Stomach (tissue), 9 donors: ENCODE data around the gene LRIF1. TPM values are rescaled to one million over a fixed set of nuclear protein-coding genes. Genes with fewer than 3 reads are reported as not detected.

Experiments used
- DNase-seq, 2 donors: peaks; one replicate each; pipeline versions ENCODE4 v3.0.0 to v3.0.0-alpha.2; 2013 to 2019
- H3K27ac ChIP-seq, 5 donors: fragments of 200-600 bp in 4 of 5; sonication (generic) in 4 of 5; one replicate each; pipeline ENCODE4 v1.5.1; 2013 to 2019; ENCODE audit warnings: mild to moderate bottlenecking in 1 of 5, moderate library complexity in 1 of 5
- H3K27me3 ChIP-seq, 3 donors: fragments of 200-600 bp; sonication (generic); one replicate each; pipeline ENCODE4 v1.5.1; 2017 to 2019; ENCODE audit warnings: mixed run types in 1 of 3
- H3K36me3 ChIP-seq, 4 donors: fragments of 200-600 bp; sonication (generic); 1 replicate in 3 of 4; 2 replicates in 1 of 4; pipeline ENCODE4 v1.5.1; 2016 to 2019
- H3K4me1 ChIP-seq, 4 donors: fragments of 200-600 bp; sonication (generic); one replicate each; pipeline ENCODE4 v1.5.1; 2016 to 2019
- H3K4me3 ChIP-seq, 4 donors: fragments of 200-600 bp; sonication (generic) in 3 of 4; one replicate each; pipeline ENCODE4 v1.5.1; 2016 to 2019; ENCODE audit warnings: mild to moderate bottlenecking in 1 of 4
- H3K9me3 ChIP-seq, 4 donors: fragments of 200-600 bp; sonication (generic); one replicate each; pipeline ENCODE4 v1.5.1; 2016 to 2019
- EP300 ChIP-seq: sonication (generic); formaldehyde crosslinking; IDR thresholded peaks from one replicate; pipeline ENCODE4 v1.6.1; 2017; ENCODE audit warnings: antibody characterized with exemption
- POLR2A ChIP-seq, 4 donors: fragments of 450-650 bp; IDR thresholded peaks; one replicate each; pipeline ENCODE4 v1.6.1; 2016; ENCODE audit warnings: antibody characterized with exemption in 4 of 4, control low read depth in 2 of 4, mild to moderate bottlenecking in 1 of 4, moderate library complexity in 1 of 4
- POLR2AphosphoS5 ChIP-seq, 3 donors: sonication (generic); formaldehyde crosslinking; IDR thresholded peaks; one replicate each; pipeline ENCODE4 v1.6.1; 2016; ENCODE audit warnings: antibody characterized with exemption in 3 of 3
- WGBS, 5 donors: extraction: QIAGEN DNeasy Blood & Tissue Kit in 3 of 5; methylation state at CpG; one replicate each; pipeline versions ENCODE4 v1.1.5 to v1.1.7; 2013 to 2018; 5-methylcytosine and 5-hydroxymethylcytosine counted together
- intact Hi-C: fragments of 100-400 bp; cut with DNase I; formaldehyde crosslinking; loops from one replicate; pipeline ENCODE4 v1.15.1; 2023; ENCODE audit warnings: low total_unique reads
- polyA plus RNA-seq, 3 donors: library from polyadenylated mRNA; stranded (reverse); fragments of 200-250 nt; gene quantifications; one replicate each; pipeline ENCODE4 v1.2.3, GENCODE V29; 2013
- total RNA-seq, 5 donors: library from RNA; depleted of rRNA; stranded (reverse); fragments of >200 nt; gene quantifications; one replicate each; pipeline versions ENCODE4 v1.1.0 to v1.2.3, GENCODE V29; 2014 to 2016
- TF ChIP-seq, protein P1 (sequence below), 7 experiments: fragments of 450-650 bp in 4 of 7; fragments of 200-600 bp in 3 of 7; sonication (generic) in 3 of 7; IDR thresholded peaks; one replicate each; pipeline ENCODE4 v1.5.1; 2016 to 2019; ENCODE audit warnings: antibody characterized with exemption in 7 of 7, control low read depth in 2 of 7, mild to moderate bottlenecking in 1 of 7
- donor health status: healthy with polysubstance abuse.
- donor health status: Bipolar disorder and iron deficiency.
- donor health status: healthy.

LRIF1 gene
- total and polyA plus RNA-seq, 8 donors = 2.0 to 22.8 (median 5.7) TPM

- DNase-seq = no peak
- Histone ChIP-seq H3K27ac (no peak overlapping the region), H3K9me3 (peaks cover 0 to 67% (median 37%) of the 10 kb centered on the region in 4 donors), H3K4me1 (no peaks in the 10 kb centered on the region), H3K36me3 (no peaks in the 10 kb centered on the region), H3K4me3 (no peak overlapping the region), H3K27me3 (peaks cover 0 to 10% (median 3%) of the 10 kb centered on the region in 3 donors)
- 91 to 94% (median 93%) methylated on average over 3 of the region's 3 CpGs for WGBS, 5 donors
- TF ChIP-seq POLR2A (IDR thresholded peaks at IDR 0.05) (no peak), POLR2AphosphoS5 (IDR thresholded peaks at IDR 0.05) (no peak), EP300 (no peak)
- TF ChIP-seq, protein P1, sequence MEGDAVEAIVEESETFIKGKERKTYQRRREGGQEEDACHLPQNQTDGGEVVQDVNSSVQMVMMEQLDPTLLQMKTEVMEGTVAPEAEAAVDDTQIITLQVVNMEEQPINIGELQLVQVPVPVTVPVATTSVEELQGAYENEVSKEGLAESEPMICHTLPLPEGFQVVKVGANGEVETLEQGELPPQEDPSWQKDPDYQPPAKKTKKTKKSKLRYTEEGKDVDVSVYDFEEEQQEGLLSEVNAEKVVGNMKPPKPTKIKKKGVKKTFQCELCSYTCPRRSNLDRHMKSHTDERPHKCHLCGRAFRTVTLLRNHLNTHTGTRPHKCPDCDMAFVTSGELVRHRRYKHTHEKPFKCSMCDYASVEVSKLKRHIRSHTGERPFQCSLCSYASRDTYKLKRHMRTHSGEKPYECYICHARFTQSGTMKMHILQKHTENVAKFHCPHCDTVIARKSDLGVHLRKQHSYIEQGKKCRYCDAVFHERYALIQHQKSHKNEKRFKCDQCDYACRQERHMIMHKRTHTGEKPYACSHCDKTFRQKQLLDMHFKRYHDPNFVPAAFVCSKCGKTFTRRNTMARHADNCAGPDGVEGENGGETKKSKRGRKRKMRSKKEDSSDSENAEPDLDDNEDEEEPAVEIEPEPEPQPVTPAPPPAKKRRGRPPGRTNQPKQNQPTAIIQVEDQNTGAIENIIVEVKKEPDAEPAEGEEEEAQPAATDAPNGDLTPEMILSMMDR (IDR thresholded peaks at IDR 0.05) = no peak
- intact Hi-C loops = no loop called here
These were observed 12.4 kb upstream of the LRIF1 start for GRCh38 chr1:110976089-110976488.

- no peaks in the 10 kb centered on the region for H3K4me1 ChIP-seq
- no peak overlapping the region for H3K4me3 ChIP-seq
- TF ChIP-seq, protein P1 (IDR thresholded peaks at IDR 0.05) = no peak
- no peak for TF ChIP-seq POLR2AphosphoS5 (IDR thresholded peaks at IDR 0.05)
- no peak for TF ChIP-seq POLR2A (IDR thresholded peaks at IDR 0.05)
- TF ChIP-seq EP300 = no peak
- peaks cover 0 to 68% (median 37%) of the 10 kb centered on the region in 4 donors for H3K9me3 ChIP-seq
- intact Hi-C loops = no loop called here
- peaks cover 0 to 16% (median 3%) of the 10 kb centered on the region in 3 donors for H3K27me3 ChIP-seq
- WGBS, 5 donors = 42 to 64% (median 58%) methylated on average over 1 of the region's 1 CpG
- H3K36me3 ChIP-seq = no peaks in the 10 kb centered on the region
- DNase-seq = no peak
- no peak overlapping the region for H3K27ac ChIP-seq
These were observed 11.5 kb upstream of the LRIF1 start for GRCh38 chr1:110975265-110975664.

DNA sequence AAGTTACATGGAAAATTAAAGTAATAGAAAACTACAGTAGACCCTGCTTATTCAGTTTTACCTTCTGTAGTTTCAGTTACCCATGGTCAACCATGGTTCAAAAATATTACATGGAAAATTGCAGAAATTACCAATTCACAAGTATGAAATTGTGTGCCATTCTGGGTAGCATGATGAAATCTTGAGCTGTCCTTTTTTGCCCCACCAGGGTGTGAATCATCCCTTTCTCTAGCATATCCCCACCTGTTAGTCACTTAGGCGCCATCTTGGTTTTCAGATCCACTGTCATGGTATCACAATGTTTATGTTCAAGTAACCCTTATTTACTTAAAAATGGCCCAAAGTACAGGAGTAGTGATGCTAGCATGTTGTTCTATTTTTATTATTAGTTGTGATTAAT lies 3.5 kb upstream of the LRIF1 start:
- H3K27ac ChIP-seq = no peak overlapping the region
- no peak overlapping the region for H3K4me3 ChIP-seq
- intact Hi-C loops = no loop called here
- no peak for DNase-seq
- WGBS, 5 donors = 61 to 82% (median 67%) methylated on average over 1 of the region's 1 CpG
- H3K36me3 ChIP-seq = no peaks in the 10 kb centered on the region
- H3K9me3 ChIP-seq = peaks cover 0 to 48% (median 27%) of the 10 kb centered on the region in 4 donors
- H3K27me3 ChIP-seq = peaks cover 0 to 29% (median 0%) of the 10 kb centered on the region in 3 donors
- no peak for TF ChIP-seq POLR2A (IDR thresholded peaks at IDR 0.05)
- TF ChIP-seq POLR2AphosphoS5 (IDR thresholded peaks at IDR 0.05) = no peak
- TF ChIP-seq, protein P1 (IDR thresholded peaks at IDR 0.05) = no peak
- TF ChIP-seq EP300 = no peak
- H3K4me1 ChIP-seq = peaks cover 0 to 17% (median 15%) of the 10 kb centered on the region in 4 donors

DNA sequence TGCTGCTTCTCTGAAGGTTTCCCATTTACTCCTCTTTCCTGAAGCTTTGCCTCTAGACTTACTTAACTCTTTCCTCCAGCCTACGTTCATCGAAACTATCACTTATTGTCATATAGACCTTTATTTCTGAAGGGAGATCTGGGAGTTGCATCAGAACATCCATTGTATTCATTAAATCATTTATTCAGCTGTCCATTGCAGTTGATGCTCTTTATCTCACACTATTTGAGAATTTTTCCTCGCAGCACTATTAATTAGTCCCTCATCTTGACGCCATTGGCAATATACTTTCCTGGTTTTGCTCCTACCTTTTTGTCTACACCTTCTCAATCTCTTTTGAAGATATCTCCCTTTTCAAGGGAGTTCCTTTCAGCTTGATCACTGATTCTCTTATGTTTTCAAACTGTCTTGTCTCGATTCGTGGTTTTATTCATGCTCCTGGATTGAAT lies 757 bp upstream of the LRIF1 start:
- no peak for TF ChIP-seq POLR2AphosphoS5 (IDR thresholded peaks at IDR 0.05)
- TF ChIP-seq POLR2A (IDR thresholded peaks at IDR 0.05) = no peak
- no peak for TF ChIP-seq EP300
- TF ChIP-seq, protein P1 (IDR thresholded peaks at IDR 0.05) = no peak
- WGBS, 5 donors = 60 to 70% (median 62%) methylated on average over 6 of the region's 6 CpGs
- peak overlapping the region; percentile 55 to 69 (median 66) for H3K4me3 ChIP-seq
- H3K9me3 ChIP-seq = peaks cover 0 to 51% (median 21%) of the 10 kb centered on the region in 4 donors
- no peak for DNase-seq
- peaks cover 0 to 30% (median 18%) of the 10 kb centered on the region in 4 donors for H3K4me1 ChIP-seq
- H3K36me3 ChIP-seq = peaks cover 0 to under 1% (median 0%) of the 10 kb centered on the region in 4 donors
- peak overlapping the region; percentile 91 to 97 (median 96) for H3K27ac ChIP-seq
- intact Hi-C loops = no loop called here
- H3K27me3 ChIP-seq = peaks cover 0 to 21% (median 0%) of the 10 kb centered on the region in 3 donors
